HuH-7 (cell line): ENCODE data around the gene TCAP.
A peak's percentile ranks its signal among the peaks of the same experiment; 100 is the strongest.
"Not testable (repeated sequence)": the region's sequence is repeated elsewhere in the genome, so short reads cannot be mapped to it uniquely, and the experiment has no call there.

ENCODE experiments used
- DNase-seq: peaks from one replicate; pipeline ENCODE4 v3.0.0; 2011; ENCODE audit warnings: low spot score

TCAP gene

GRCh38 chr17:39684369-39685192 lies 19.4 kb downstream of the TCAP start:
- DNase-seq: no peak

GRCh38 chr17:39687101-39687545 lies 22.0 kb downstream of the TCAP start:
- no peak for DNase-seq

- DNase-seq: peak; percentile 80
These were observed 22.7 kb downstream of the TCAP start, which contains the start of gene PGAP3 for GRCh38 chr17:39687546-39688474. PGAP3 (minus strand) TSS chr17:39688057; CDS start chr17:39688014, 43 bp downstream.

GRCh38 chr17:39688475-39688835 lies 23.3 kb downstream of the TCAP start:
- DNase-seq: no peak

- DNase-seq: no peak
These were observed 23.8 kb downstream of the TCAP start for GRCh38 chr17:39688945-39689344.

GRCh38 chr17:39694593-39694992 lies 29.4 kb downstream of the TCAP start:
- no peak for DNase-seq

GRCh38 chr17:39695089-39695474 lies 29.9 kb downstream of the TCAP start:
- DNase-seq: no peak

- DNase-seq: no peak
These were observed 31.6 kb downstream of the TCAP start for GRCh38 chr17:39696731-39697130.

- DNase-seq: no peak
These were observed 32.8 kb downstream of the TCAP start for GRCh38 chr17:39697961-39698360.

- not testable (repeated sequence) for DNase-seq
These were observed 34.1 kb downstream of the TCAP start for GRCh38 chr17:39699157-39699817.

GRCh38 chr17:39699818-39700147 lies 34.6 kb downstream of the TCAP start, which contains the start of gene ERBB2:
ERBB2 (plus strand) TSS chr17:39700064; CDS start chr17:39700239, 175 bp downstream.
- peak; percentile 78 for DNase-seq

GRCh38 chr17:39700148-39700987 lies 35.2 kb downstream of the TCAP start:
- no peak for DNase-seq

- DNase-seq: peak; percentile 59
These were observed 36.0 kb downstream of the TCAP start for GRCh38 chr17:39701012-39701783.

GRCh38 chr17:39701784-39702422 lies 36.8 kb downstream of the TCAP start:
- DNase-seq: no peak

- DNase-seq: peak; percentile 68
These were observed 38.0 kb downstream of the TCAP start for GRCh38 chr17:39702901-39703893.

- DNase-seq: no peak
These were observed 38.8 kb downstream of the TCAP start for GRCh38 chr17:39703913-39704312.

- DNase-seq: no peak
These were observed 39.8 kb downstream of the TCAP start for GRCh38 chr17:39704821-39705551.

GRCh38 chr17:39705786-39706348 lies 40.7 kb downstream of the TCAP start:
- no peak for DNase-seq
